ENCODE results near the gene HERC4.

DNA sequence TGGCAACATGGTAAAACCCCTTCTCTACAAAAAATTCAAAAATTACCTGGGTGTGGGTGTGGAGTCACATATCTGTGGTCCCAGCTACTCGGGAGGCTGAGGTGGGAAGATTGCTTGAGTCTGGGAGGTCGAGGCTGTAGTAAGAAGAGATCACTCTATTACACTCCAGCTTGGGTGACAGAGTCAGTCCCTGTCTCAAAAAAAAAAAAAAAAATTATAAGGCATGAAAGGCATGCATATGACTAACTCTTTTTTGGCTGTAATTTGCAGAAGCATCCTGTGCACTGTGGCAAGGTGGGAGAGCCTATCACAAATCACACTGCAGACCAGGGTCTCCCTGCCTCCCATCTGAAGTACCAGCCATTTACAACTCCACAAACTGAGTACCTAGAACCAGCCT is 20.1 kb upstream of the HERC4 start:
- TF ChIP-seq EZH2 (IDR thresholded peaks at IDR 0.05; ENCODE audit: low read length, unreplicated experiment) (no peak), CTCF (conservative IDR thresholded peaks at IDR 0.05; ENCODE audit: low read depth, low read length) (no peak), EZH2phosphoT487 (IDR thresholded peaks at IDR 0.05; ENCODE audit: borderline replicate concordance, low read length) (no peak)

All from PC-3 (cell line).